Measurements from ENCODE around the gene C22orf15. TPM values are rescaled to one million over a fixed set of nuclear protein-coding genes. Genes with fewer than 3 reads are reported as not detected.

The C22orf15 gene
- total RNA-seq, 2 donors from 2014 or later: 1.8 TPM; not detected in 1

DNA sequence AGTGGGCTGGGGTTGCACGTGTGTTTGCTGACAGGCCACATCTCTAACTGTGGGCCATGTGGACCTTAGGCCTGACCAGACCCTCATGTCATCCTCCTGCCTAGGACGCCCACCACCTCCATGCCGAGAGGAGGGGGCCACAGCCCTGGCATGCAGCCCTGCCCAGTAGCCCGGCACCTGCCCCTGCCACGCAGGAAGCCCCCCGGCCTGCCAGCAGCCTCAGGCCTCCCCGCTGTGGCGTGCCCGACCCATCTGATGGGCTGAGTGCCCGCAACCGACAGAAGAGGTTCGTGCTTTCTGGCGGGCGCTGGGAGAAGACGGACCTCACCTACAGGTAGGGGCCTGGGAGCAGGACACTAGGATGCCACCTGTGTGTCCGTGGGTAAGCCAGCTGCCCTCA, 16.3 kb downstream of the C22orf15 start:
- H3K27ac Mint-ChIP-seq: no peak overlapping the region
- no peaks in the 10 kb centered on the region for H3K9me3 Mint-ChIP-seq
- DNase-seq (ENCODE audit: low spot score in 2 of 2): no peak
- H3K36me3 Mint-ChIP-seq: no peaks in the 10 kb centered on the region
- no peak for ATAC-seq

GRCh38 chr22:23779731-23780130, 16.9 kb downstream of the C22orf15 start:
- no peak for ATAC-seq
- no peaks in the 10 kb centered on the region for H3K36me3 Mint-ChIP-seq
- H3K27ac Mint-ChIP-seq: no peak overlapping the region
- no peaks in the 10 kb centered on the region for H3K9me3 Mint-ChIP-seq
- DNase-seq (ENCODE audit: low spot score in 2 of 2): no peak

GRCh38 chr22:23780146-23780748, 17.5 kb downstream of the C22orf15 start:
- DNase-seq (ENCODE audit: low spot score in 2 of 2) (no peak), ATAC-seq (no peak)
- Mint-ChIP-seq H3K27ac (no peak overlapping the region), H3K36me3 (no peaks in the 10 kb centered on the region), H3K9me3 (no peaks in the 10 kb centered on the region)

- Mint-ChIP-seq H3K36me3 (no peaks in the 10 kb centered on the region), H3K27ac (peak overlapping the region in 1 of 2 donors; percentile 83), H3K9me3 (no peaks in the 10 kb centered on the region)
- DNase-seq (ENCODE audit: low spot score in 2 of 2): no peak
- ATAC-seq: no peak
Measured at GRCh38 chr22:23781065-23781464, 18.3 kb downstream of the C22orf15 start.

GRCh38 chr22:23781511-23782183, 18.9 kb downstream of the C22orf15 start:
- H3K9me3 Mint-ChIP-seq: no peaks in the 10 kb centered on the region
- ATAC-seq: no peak
- H3K27ac Mint-ChIP-seq: peak overlapping the region in 1 of 2 donors; percentile 83
- no peak for DNase-seq (ENCODE audit: low spot score in 2 of 2)
- H3K36me3 Mint-ChIP-seq: no peaks in the 10 kb centered on the region

GRCh38 chr22:23782252-23782651, 19.5 kb downstream of the C22orf15 start:
- Mint-ChIP-seq H3K27ac (no peak overlapping the region), H3K36me3 (no peaks in the 10 kb centered on the region), H3K9me3 (no peaks in the 10 kb centered on the region)
- ATAC-seq (no peak), DNase-seq (ENCODE audit: low spot score in 2 of 2) (no peak)

DNA sequence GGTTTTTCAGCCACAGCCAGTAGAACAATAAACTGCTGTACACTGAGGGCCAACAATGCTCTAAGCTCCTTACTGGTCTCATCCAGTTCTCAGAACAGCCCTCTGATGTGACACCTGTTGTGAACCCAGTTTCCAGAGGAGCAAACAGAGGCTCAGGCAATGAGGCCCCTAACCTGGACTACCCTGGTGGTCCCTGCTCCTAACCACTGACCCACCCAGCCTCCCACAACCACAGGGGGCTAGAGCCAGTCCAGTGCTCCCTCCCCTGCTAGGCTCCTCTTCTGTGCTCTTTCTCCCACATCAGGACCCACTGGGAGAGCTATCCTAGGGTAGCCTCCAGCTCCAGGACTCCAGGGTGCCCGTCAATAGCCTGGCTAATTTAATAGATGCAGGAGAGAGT, 19.9 kb downstream of the C22orf15 start:
- ATAC-seq: no peak
- DNase-seq (ENCODE audit: low spot score in 2 of 2): no peak
- H3K36me3 Mint-ChIP-seq: no peaks in the 10 kb centered on the region
- no peaks in the 10 kb centered on the region for H3K9me3 Mint-ChIP-seq
- no peak overlapping the region for H3K27ac Mint-ChIP-seq

DNA sequence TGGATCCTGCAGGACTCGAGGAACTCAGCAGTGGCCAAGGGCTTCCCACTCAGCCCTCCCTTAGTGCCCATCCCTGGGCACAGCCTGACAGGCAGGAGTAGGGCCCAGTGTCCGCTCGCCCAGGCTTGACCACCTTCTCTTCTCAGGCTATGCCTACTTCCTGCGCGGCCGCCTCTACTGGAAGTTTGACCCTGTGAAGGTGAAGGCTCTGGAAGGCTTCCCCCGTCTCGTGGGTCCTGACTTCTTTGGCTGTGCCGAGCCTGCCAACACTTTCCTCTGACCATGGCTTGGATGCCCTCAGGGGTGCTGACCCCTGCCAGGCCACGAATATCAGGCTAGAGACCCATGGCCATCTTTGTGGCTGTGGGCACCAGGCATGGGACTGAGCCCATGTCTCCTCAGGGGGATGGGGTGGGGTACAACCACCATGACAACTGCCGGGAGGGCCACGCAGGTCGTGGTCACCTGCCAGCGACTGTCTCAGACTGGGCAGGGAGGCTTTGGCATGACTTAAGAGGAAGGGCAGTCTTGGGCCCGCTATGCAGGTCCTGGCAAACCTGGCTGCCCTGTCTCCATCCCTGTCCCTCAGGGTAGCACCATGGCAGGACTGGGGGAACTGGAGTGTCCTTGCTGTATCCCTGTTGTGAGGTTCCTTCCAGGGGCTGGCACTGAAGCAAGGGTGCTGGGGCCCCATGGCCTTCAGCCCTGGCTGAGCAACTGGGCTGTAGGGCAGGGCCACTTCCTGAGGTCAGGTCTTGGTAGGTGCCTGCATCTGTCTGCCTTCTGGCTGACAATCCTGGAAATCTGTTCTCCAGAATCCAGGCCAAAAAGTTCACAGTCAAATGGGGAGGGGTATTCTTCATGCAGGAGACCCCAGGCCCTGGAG, 20.7 kb downstream of the C22orf15 start:
- no peak for ATAC-seq
- no peaks in the 10 kb centered on the region for H3K36me3 Mint-ChIP-seq
- no peak for DNase-seq (ENCODE audit: low spot score in 2 of 2)
- no peak overlapping the region for H3K27ac Mint-ChIP-seq
- H3K9me3 Mint-ChIP-seq: no peaks in the 10 kb centered on the region

DNA sequence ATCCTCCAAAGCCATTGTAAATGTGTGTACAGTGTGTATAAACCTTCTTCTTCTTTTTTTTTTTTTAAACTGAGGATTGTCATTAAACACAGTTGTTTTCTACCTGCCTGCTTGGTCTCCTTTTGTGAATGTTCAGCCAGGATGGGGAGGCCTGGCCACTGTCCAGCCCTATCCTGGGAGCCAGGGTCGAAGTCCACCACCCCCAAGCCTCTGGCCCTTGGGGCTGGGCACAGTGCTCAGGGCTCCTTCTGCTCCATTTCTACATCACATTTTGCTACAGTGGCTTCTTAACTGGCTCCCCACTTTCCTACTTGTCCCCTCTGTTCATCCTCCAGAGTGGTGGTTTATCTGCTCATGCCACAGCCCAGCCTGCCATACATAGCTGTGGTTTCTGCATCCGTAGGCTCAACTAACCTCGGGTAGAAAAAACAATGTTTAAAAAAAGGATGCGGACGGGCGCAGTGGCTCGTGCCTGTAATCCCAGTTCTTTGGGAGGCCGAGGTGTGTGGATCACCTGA, 21.5 kb downstream of the C22orf15 start:
- DNase-seq (ENCODE audit: low spot score in 2 of 2) (no peak), ATAC-seq (no peak)
- H3K9me3 Mint-ChIP-seq: no peaks in the 10 kb centered on the region
- peak overlapping the region in 1 of 2 donors; percentile 12 for H3K27ac Mint-ChIP-seq
- no peaks in the 10 kb centered on the region for H3K36me3 Mint-ChIP-seq

DNA sequence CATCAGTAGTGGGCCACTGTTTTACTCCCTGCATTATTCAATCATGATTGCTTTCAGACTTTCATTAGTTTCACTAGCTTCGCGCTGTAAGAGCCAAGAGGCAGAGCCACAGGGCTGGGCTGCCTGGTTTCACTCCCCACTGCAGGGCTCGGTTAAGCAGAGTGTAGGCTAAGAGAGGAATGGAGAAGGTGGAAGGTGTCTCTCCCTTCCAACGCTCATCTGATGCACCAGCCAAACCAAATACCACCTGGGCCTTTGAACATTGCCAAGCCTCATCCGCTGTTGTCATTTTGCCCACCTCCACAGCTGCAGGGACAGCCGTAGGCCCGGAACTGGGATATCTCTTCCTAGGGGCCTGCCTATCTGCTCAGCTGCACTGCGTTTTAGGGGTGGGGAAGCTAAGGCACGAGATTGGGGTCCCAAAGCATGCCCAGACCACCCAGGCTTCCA, 23.5 kb downstream of the C22orf15 start:
- peak; percentile 7 to 40 for ATAC-seq

GRCh38 chr22:23786752-23787599, 24.2 kb downstream of the C22orf15 start, which contains the start of gene SMARCB1:
Gene SMARCB1, plus strand, starts transcription at chr22:23786966. Its CDS starts 204 bp downstream, at chr22:23787170.
- Mint-ChIP-seq H3K27ac (peak within 1 kb of the TSS; percentile 94 to 98), H3K9me3 (no peaks in the 10 kb centered on the region), H3K36me3 (no peaks in the 10 kb centered on the region)
- DNase-seq (ENCODE audit: low spot score in 2 of 2) (peak; percentile 86), ATAC-seq (peak; percentile 84 to 86)

More for the DNA sequence above, 23.5 kb downstream of the C22orf15 start:
- peak in 1 of 2 donors; percentile 64 for DNase-seq (ENCODE audit: low spot score in 2 of 2)
- H3K36me3 Mint-ChIP-seq: no peaks in the 10 kb centered on the region
- H3K27ac Mint-ChIP-seq: peak overlapping the region; percentile 94 to 98
- H3K9me3 Mint-ChIP-seq: no peaks in the 10 kb centered on the region

DNA sequence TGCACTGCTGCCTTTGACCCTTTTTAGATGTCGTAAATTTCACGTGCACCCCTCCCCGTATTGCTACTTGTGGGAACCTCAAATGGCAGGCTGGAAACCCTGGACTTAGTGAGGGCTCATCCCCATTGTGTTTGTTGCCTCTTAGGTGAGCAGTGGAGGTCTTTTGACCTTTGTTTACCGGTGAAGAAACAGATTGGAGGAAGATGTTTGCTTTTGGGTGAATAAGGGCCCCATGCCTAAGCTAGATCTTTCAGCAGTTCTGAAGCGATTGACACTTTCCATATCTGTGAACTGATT, 24.8 kb downstream of the C22orf15 start:
- Mint-ChIP-seq H3K36me3 (no peaks in the 10 kb centered on the region), H3K9me3 (no peaks in the 10 kb centered on the region), H3K27ac (peak overlapping the region; percentile 86 to 94)
- DNase-seq (ENCODE audit: low spot score in 2 of 2): no peak
- peak in 1 of 2 donors; percentile 35 for ATAC-seq

DNA sequence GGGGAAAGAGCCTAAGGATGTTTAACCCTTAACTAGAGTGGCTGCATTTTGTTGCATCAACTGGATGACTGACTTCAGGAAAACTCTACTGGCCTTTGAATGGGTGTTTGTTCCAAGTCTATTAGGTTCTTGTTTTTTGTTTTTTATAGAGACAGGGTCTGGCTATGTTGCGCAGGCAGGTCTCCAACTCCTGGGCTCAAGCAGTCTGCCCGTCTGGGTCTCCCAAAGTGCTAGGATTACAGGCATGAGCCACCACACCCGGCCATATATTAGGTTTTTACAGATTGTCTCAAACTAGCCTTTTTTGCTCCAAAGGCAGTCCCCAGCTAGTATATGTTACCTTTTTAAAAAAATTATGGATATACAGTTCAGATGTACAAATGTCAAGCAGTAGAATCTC, 25.1 kb downstream of the C22orf15 start:
- peak overlapping the region; percentile 86 to 94 for H3K27ac Mint-ChIP-seq
- no peak for ATAC-seq
- H3K9me3 Mint-ChIP-seq: no peaks in the 10 kb centered on the region
- peaks cover 0 to 1% of the 10 kb centered on the region in 2 donors for H3K36me3 Mint-ChIP-seq
- no peak for DNase-seq (ENCODE audit: low spot score in 2 of 2)

GRCh38 chr22:23789121-23789520, 26.3 kb downstream of the C22orf15 start:
- H3K27ac Mint-ChIP-seq: peak overlapping the region in 1 of 2 donors; percentile 82
- H3K9me3 Mint-ChIP-seq: no peaks in the 10 kb centered on the region
- ATAC-seq (no peak), DNase-seq (ENCODE audit: low spot score in 2 of 2) (no peak)
- peaks cover 4 to 8% of the 10 kb centered on the region in 2 donors for H3K36me3 Mint-ChIP-seq

- ATAC-seq (no peak), DNase-seq (ENCODE audit: low spot score in 2 of 2) (no peak)
- H3K36me3 Mint-ChIP-seq: peaks cover 4 to 8% of the 10 kb centered on the region in 2 donors
- no peaks in the 10 kb centered on the region for H3K9me3 Mint-ChIP-seq
- H3K27ac Mint-ChIP-seq: no peak overlapping the region
Measured at GRCh38 chr22:23789638-23790037, 26.8 kb downstream of the C22orf15 start.

Data from activated naive CD4-positive, alpha-beta T cell treated with anti-CD3 and anti-CD28 coated beads, Interleukin-2, amount 50 U/mL, for 72 hours (primary cell).